ENCODE data around the gene NRAP.

The NRAP gene

DNA sequence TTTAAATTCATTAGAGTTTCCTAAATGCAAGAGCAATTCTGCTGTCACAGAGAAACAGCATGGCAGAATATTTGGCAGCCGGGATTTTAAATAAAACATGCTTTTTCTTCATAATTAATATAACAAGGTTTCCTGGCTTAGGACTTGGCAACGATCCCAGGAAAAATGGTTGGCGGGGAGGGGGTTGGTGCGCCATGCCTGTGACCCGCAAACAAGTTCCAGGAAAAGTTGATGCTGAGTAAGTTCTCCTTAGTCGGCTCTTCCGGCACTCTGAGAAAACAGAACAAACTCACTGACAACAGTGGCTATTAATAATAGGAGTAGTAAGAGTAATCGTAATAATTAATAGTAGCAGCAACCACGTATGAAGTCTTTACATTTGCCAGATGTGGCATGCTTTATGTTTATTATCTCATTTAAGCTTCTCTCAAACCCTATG, 106.4 kb downstream of the NRAP start:
- DNase-seq, result peak; percentile 26

DNA sequence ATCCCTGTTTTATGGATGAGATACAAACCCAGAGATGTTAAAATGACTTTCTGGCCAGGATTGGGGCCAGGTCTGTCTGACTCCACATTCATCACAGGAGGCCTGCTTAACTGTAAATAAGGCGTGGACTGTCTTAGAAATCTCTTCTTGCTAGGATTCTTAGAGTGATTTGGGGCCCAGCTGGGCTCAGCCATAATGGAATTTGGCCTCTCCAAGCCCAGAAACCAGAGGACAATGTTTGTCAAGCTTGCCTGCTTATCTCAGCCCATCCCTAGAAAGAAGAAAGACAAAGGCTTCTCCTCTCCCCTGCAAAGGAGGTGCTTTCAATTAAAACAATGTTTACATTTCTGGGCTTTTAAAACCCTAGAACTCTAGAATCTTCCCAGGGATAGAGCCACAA, 108.1 kb downstream of the NRAP start:
- DNase-seq, result no peak

GRCh38 chr10:113555245-113555644, 108.6 kb downstream of the NRAP start:
- no peak for DNase-seq

DNA sequence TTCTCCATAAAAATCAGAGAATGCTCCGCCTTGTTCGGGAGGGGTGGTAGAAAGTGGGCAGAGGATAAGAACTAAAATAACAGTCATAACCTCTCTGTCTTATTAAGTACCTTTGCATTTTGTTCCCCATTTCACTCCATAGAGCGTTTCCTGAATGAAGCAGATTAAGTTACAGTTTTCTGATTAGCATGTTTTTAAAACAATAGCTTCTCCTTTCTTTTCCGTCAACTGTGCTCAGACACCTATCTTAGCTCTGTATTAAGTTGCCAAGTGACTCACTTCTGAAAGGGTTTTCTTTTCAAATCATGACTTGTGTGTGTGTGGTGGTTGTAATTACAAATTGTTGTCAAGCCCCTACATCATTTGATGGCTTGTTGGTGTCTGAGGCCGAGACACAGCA, 109.6 kb downstream of the NRAP start:
- DNase-seq, result no peak

- no peak for DNase-seq
These were observed 110.7 kb downstream of the NRAP start for GRCh38 chr10:113553149-113553548.

DNA sequence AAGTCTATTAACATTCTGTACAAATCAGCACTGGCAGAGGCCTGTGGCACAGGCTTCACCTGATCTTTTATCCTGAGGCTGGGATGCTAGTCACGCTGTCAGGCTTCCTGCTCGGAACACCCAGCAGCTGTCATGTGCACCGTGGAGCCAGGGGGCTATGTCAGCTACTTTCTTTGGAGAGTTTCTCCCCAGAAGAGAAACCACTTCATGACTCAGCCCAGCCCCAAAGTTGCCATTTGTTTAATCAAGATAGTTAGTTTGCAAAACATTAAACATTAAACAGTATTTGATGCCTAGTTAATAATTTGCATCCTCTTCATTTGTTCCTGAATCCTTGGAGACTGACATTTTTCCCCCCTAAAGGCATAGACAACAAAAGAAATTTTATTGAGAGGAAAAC, 111.1 kb downstream of the NRAP start, which contains the start of gene HABP2:
HABP2 (plus strand) TSS at position 353 of the 400 bp plus-strand sequence. CDS start 69 bp downstream, outside the sequence.
- DNase-seq, result no peak

DNA sequence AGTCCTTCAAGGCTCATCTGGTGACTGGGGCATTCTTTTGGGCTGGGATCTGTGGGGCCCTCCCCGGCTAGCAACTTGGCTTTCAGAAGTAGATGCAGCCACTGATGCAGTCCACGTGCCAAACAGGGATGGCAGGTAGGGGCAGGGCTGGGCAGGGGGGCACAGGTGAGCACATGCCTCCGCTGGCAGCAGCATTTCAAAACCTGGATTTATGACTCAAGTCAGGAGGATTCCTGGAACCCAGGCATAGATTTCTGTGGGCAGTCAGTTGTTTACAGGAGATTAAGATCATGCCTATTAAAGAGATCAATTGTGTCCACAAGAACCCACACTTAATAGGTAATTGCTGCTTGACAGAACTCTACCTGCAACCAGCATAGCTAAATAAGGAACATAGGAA, 111.8 kb downstream of the NRAP start:
- no peak for DNase-seq

- DNase-seq, result no peak
These were observed 113.5 kb downstream of the NRAP start for GRCh38 chr10:113550365-113550764.

GRCh38 chr10:113549856-113550255, 114.0 kb downstream of the NRAP start:
- no peak for DNase-seq

GRCh38 chr10:113547426-113547825, 116.4 kb downstream of the NRAP start:
- no peak for DNase-seq

- DNase-seq, result no peak
These were observed 119.4 kb downstream of the NRAP start for GRCh38 chr10:113544392-113544791.

- no peak for DNase-seq
These were observed 120.5 kb downstream of the NRAP start for GRCh38 chr10:113543107-113543955.

DNA sequence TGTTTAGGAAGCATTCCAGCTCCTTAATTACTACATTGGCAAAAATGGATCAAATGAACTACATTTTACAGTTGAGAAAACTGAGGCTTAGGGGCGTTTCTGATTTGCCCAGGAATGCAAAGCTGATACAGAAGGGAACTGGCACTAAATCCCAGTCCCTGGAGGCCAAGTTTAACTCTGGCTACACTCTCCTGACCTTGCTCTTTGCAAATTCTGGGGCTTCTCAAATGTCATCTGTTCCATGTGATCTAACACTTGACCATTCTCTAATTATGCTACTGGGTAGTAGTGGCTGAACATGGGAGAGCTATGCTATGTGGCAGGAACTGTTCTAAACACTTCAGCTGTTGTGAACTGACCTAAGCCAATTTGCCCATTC, 122.3 kb downstream of the NRAP start:
- no peak for DNase-seq

DNA sequence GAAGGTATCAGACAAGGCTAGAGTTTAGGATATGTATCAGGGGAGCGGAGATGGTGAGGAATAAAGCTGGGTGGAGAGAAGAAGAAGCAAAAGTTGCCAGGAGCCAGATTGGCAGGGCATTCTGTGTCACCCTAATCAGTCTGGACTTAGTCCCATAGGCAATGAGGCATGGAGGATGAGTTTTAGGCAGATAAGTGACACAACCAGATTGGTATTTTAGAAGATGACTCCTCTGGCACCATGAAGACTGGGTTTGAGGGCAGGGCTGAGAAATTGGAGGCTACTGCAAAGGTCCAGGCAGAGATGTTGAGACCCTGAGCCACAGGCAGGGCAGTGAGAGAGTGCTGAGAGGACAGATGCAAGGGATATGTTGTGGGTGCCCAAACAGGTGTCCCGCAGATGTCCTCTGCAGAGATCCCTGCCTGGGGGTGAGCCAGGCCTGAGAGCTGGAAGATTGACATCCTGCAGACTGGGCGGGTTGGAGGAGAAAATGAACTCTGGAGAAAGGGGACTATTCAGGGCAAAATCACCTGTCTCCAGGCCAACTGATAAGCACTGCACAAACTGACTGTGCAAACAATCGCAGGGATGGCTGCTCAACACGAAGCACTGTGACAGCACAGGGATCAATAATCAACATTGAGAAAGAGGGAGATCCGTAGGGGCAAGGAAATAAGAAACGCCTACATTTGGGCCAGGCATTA, 122.8 kb downstream of the NRAP start:
- DNase-seq, result peak; percentile 48

DNA sequence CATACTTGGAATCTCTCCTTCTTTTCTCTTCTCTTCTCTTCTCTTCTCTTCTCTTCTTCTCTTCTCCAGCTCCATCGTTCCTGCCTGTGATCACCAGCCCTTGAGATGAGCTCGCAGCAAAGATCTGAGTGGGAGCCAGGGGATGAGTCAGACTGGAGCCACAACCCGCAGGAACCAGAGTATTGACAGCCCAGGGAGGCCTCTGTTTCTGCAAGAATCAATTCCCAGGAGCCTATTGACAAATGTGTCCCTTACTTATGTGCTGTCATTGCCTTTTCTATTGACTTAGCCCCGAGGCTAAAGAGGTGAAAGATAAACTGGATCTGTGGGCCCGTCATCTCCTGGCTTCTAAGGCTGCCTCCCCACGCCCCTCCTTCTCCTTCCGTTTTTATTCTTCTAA, 124.1 kb downstream of the NRAP start:
- DNase-seq, result peak; percentile 76
